HepG2 (cell line): Measurements from ENCODE around the gene E2F3. TPM values are rescaled to one million over a fixed set of nuclear protein-coding genes. Genes with fewer than 3 reads are reported as not detected.

Source experiments
- ATAC-seq: fragments of 200-7000 bp; cut with Tn5 transposase; 3 replicates; pipeline ENCODE4 v1.9.1; 2020; ENCODE audit warnings: mild to moderate bottlenecking, moderate library complexity
- BruUV-seq: library from RNA; stranded (reverse); fragments of 400-500 nt; replicated peaks from 2 replicates; lab custom pipeline; 2021; lab: Mats Ljungman, UMichigan
- CTCF ChIA-PET: fragments of 300-600 bp; formaldehyde crosslinking; extraction: SDS; loops from one replicate; lab custom pipeline; 2021; ENCODE audit warnings: low total read pairs, inconsistent platforms, low intra/inter-chr PET ratio; lab: Yijun Ruan, JAX
- POLR2A ChIA-PET: fragments of 350-600 bp; sonication (Branson Sonifier 250); formaldehyde crosslinking; loops from one replicate; lab custom pipeline; 2020; ENCODE audit warnings: antibody characterized with exemption, inconsistent platforms; lab: Yijun Ruan, JAX
- DNase-seq: peaks from one replicate; pipeline ENCODE4 v3.0.0-alpha.2; 2015; ENCODE audit warnings: low spot score
- FAIRE-seq: peaks from 3 replicates; lab custom pipeline; 2011; peaks lifted over from hg19 to GRCh38; lab: Jason Lieb, UNC
- H2AFZ ChIP-seq: one replicate; pipeline ENCODE4 v1.6.1; 2011; ENCODE audit warnings: low read length, inconsistent platforms
- H3K27ac ChIP-seq: fragments of 300-600 bp; 3 replicates; pipeline ENCODE4 v1.8.0; 2011; ENCODE audit warnings: mixed run types, mild to moderate bottlenecking, mixed read lengths, low read length, inconsistent platforms; ENCODE audit not compliant: insufficient read depth; ENCODE audit errors: extremely low read length
- H3K27me3 ChIP-seq, 2 experiments: fragments of 200-600 bp in 1 of 2; 2 replicates in 1 of 2; 3 replicates in 1 of 2; pipeline versions ENCODE4 v1.6.0 to v1.8.0; 2011; ENCODE audit warnings: low read length in 2 of 2, mild to moderate bottlenecking in 2 of 2, moderate library complexity in 2 of 2, inconsistent platforms in 1 of 2; ENCODE audit not compliant: insufficient read depth in 2 of 2, control insufficient read depth in 1 of 2
- H3K36me3 ChIP-seq, 2 experiments: fragments of 200-600 bp in 1 of 2; replicated peaks in 1 of 2; 2 replicates in 1 of 2; 3 replicates in 1 of 2; pipeline versions ENCODE4 v1.5.1 to v1.8.0; 2011; ENCODE audit warnings: low read length in 2 of 2, inconsistent platforms in 1 of 2; ENCODE audit not compliant: insufficient read depth in 2 of 2, control insufficient read depth in 1 of 2
- H3K4me1 ChIP-seq: 2 replicates; pipeline ENCODE4 v1.5.1; 2012; ENCODE audit warnings: low read length, inconsistent platforms; ENCODE audit not compliant: insufficient read depth
- H3K4me2 ChIP-seq: 2 replicates; pipeline ENCODE4 v1.6.0; 2011; ENCODE audit warnings: low read depth, low read length, inconsistent platforms
- H3K4me3 ChIP-seq, 3 experiments: fragments of 200-600 bp in 1 of 3; sonication (generic), shearing (Covaris generic) in 1 of 3; replicated peaks in 1 of 3; 2 replicates each; pipeline ENCODE4 v1.5.1; 2011 to 2016; ENCODE audit warnings: low read length in 3 of 3, inconsistent platforms in 2 of 3, low read depth in 2 of 3, mild to moderate bottlenecking in 2 of 3, control low read depth in 1 of 3, mixed read lengths in 1 of 3; ENCODE audit not compliant: insufficient read depth in 1 of 3
- H3K79me2 ChIP-seq: one replicate; pipeline ENCODE4 v1.6.1; 2011; ENCODE audit warnings: low read length, inconsistent platforms; ENCODE audit not compliant: insufficient read depth
- H3K9ac ChIP-seq: 2 replicates; pipeline ENCODE4 v1.6.0; 2011; ENCODE audit warnings: mild to moderate bottlenecking, low read depth, low read length, inconsistent platforms; ENCODE audit not compliant: insufficient read depth
- H3K9me3 ChIP-seq: 2 replicates; pipeline ENCODE4 v1.5.1; 2012; ENCODE audit warnings: mild to moderate bottlenecking, low read length
- H4K20me1 ChIP-seq: 2 replicates; pipeline ENCODE4 v1.6.0; 2011; ENCODE audit warnings: inconsistent platforms, mild to moderate bottlenecking, low read length, moderate library complexity; ENCODE audit not compliant: insufficient read depth
- BRF2 ChIP-seq: sonication (generic); formaldehyde crosslinking; IDR thresholded peaks from 2 replicates; pipeline ENCODE4 v1.8.1; 2022; ENCODE audit warnings: mild to moderate bottlenecking, missing genetic modification reagents
- ERF ChIP-seq: IDR thresholded peaks from 2 replicates; pipeline ENCODE4 v1.6.1; 2018; ENCODE audit warnings: missing biosample characterization, missing genetic modification reagents
- MIER2 ChIP-seq: IDR thresholded peaks from 2 replicates; pipeline ENCODE4 v1.6.1; 2016; ENCODE audit warnings: missing biosample characterization, missing genetic modification reagents
- ZBTB26 ChIP-seq: IDR thresholded peaks from 2 replicates; pipeline ENCODE4 v1.6.1; 2016; ENCODE audit warnings: missing compliant biosample characterization, missing genetic modification reagents, borderline replicate concordance
- ZFAT ChIP-seq: sonication (generic); formaldehyde crosslinking; conservative IDR thresholded peaks from 2 replicates; pipeline ENCODE4 v1.8.1; 2023; ENCODE audit warnings: missing genetic modification reagents, inconsistent platforms
- ZZZ3 ChIP-seq: sonication (generic); formaldehyde crosslinking; IDR thresholded peaks from 2 replicates; pipeline ENCODE4 v1.4.0; 2020; ENCODE audit warnings: missing genetic modification reagents, mild to moderate bottlenecking, borderline replicate concordance
- WGBS: methylation state at CpG from one replicate; pipeline ENCODE4 v1.1.6; 2017; ENCODE audit warnings: low lambda C conversion rate; 5-methylcytosine and 5-hydroxymethylcytosine counted together
- in situ Hi-C: cut with HindIII; loops from 2 replicates; pipeline ENCODE4 v1.10.0; 2017; ENCODE audit warnings: low pct_unique_long_range_greater_than_20kb; ENCODE audit not compliant: extremely low pct_ligation_motif_present
- intact Hi-C: fragments of 100-400 bp; cut with micrococcal nuclease; formaldehyde crosslinking; loops from one replicate; pipeline ENCODE4 v1.10.0; 2022; ENCODE audit not compliant: unreplicated experiment
- polyA plus RNA-seq, 8 experiments: library from polyadenylated mRNA; depleted of rRNA in 3 of 8; stranded (reverse) in 7 of 8; unstranded in 1 of 8; fragments of >200 nt; fragmentation: Illumina TruSeq in 4 of 8; extraction: Trizol in 4 of 8; gene quantifications; 2 replicates each; pipeline versions ENCODE4 v1.2.1 to v1.2.3, GENCODE V29; 2011 to 2016; ENCODE audit warnings: low read depth in 4 of 8, missing spikeins in 1 of 8, mixed read lengths in 1 of 8; ENCODE audit not compliant: insufficient read depth in 1 of 8
- total RNA-seq, 5 experiments: library from RNA; depleted of rRNA; stranded (reverse); fragments of >200 nt; fragmentation: Illumina TruSeq; extraction: Trizol; gene quantifications; 2 replicates each; pipeline ENCODE4 v1.2.3, GENCODE V29; 2016; ENCODE audit warnings: low read depth in 1 of 5

The E2F3 gene
- total and polyA plus RNA-seq, 2 of the 13 experiments (the other 11 are each of a cell fraction or from before 2014, with no cell fraction given): 8.5 to 12.7 TPM

- peaks cover 97% of the 10 kb centered on the region for H3K79me2 ChIP-seq
- ATAC-seq (no peak), FAIRE-seq (no peak), DNase-seq (no peak)
- in situ Hi-C loops (no loop called here), intact Hi-C loops (no loop called here)
- H3K36me3 ChIP-seq: peaks cover 4 to 20% of the 10 kb centered on the region in 2 experiments; a peak in 4 of 5 replicates
- no peak overlapping the region for H3K27ac ChIP-seq
- POLR2A ChIA-PET: no interaction called here
- no peak overlapping the region for H3K9ac ChIP-seq
- CTCF ChIA-PET: no interaction called here
- no peaks in the 10 kb centered on the region for H3K9me3 ChIP-seq
- no peak overlapping the region for H3K4me2 ChIP-seq
- H3K27me3 ChIP-seq: no peaks in the 10 kb centered on the region
- no peak overlapping the region for H3K4me3 ChIP-seq
- H2AFZ ChIP-seq: no peak overlapping the region
- peaks cover 26% of the 10 kb centered on the region for H3K4me1 ChIP-seq
- H4K20me1 ChIP-seq: peaks cover 11% of the 10 kb centered on the region
- 87% methylated on average over 4 of the region's 4 CpGs for WGBS
- TF ChIP-seq ZBTB26: no peak
- no peak for TF ChIP-seq ZFAT (CRISPR knock-in tag)
- no peak for TF ChIP-seq BRF2 (CRISPR knock-in tag)
- no peak for TF ChIP-seq ERF (CRISPR knock-in tag)
- TF ChIP-seq ZZZ3 (CRISPR knock-in tag): no peak
- TF ChIP-seq MIER2: no peak
- no TSS peak for BruUV-seq
Measured at GRCh38 chr6:20416567-20417345, 15.1 kb downstream of the E2F3 start.
